NCI-H2196 treated with DMSO at 0.1 percent for 48 hours (cell line): ENCODE measurements around the gene DYSF.

Source experiments
- DNase-seq: peaks from one replicate; lab custom pipeline; 2025; ENCODE audit not compliant: unreplicated experiment; lab: John Stamatoyannopoulos, UW

Gene DYSF

DNA sequence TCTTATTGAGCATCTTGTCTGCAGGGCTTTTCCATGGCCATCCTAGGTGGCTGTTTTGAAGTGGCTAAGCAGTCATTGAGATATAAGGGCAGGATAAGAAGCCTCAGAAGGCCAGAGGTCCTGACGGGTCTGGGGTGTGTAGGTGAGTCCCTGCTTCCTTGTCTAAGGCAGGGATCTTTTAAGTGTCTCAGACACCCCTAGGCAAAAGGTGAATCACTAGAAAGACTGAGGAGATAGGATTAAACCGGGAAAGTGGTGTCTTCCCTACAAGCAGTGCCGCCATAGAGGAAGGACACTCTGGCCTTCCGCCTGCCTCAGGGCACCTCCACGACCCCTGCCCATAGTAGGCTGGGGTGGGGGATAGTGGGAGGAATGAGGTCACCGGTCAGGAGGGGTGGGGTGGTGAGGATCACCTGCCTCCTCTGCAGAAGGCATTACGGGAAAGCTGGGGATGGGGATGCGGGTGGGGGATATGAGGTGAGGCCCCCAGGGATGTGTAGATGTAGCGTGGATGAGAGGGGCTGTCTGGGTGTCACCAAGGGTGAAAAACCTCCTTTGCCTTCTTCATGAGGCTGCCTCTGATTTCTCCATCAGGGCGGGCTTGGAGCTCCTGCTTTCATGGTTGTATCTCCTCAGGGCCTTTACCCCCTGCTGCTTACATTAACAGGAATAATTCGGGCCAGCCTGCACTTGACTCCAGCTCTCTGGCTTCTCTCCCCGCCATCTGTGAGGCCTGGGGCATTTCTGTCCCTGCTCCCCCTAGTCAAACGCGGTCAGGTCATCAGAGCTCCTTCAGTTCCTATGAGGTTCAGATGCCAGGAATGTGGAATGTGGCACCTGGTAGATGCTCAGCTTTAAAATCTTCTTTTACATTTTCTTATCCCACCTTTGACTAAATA is 244.0 kb downstream of the DYSF start:
- DNase-seq, result no peak

DNA sequence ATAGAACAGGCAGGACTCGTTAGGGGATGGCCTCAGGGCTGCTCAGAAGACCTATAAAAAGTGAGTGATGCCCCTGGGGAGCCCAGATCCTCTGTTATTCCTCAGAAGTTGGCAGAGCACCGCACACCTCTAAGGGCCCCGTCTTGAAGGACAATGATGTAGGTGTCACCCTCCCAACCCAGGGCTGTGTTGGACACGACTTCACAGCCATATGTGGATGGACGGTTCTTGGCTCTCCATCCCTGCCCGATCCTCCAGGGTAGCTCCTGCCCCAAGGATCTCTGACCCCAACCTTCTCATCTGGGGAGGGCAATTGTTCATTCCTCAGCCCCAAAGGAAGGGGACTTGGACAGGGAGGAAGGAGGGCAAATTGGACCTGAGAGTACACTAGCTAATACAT is 246.1 kb downstream of the DYSF start:
- DNase-seq, result no peak

DNA sequence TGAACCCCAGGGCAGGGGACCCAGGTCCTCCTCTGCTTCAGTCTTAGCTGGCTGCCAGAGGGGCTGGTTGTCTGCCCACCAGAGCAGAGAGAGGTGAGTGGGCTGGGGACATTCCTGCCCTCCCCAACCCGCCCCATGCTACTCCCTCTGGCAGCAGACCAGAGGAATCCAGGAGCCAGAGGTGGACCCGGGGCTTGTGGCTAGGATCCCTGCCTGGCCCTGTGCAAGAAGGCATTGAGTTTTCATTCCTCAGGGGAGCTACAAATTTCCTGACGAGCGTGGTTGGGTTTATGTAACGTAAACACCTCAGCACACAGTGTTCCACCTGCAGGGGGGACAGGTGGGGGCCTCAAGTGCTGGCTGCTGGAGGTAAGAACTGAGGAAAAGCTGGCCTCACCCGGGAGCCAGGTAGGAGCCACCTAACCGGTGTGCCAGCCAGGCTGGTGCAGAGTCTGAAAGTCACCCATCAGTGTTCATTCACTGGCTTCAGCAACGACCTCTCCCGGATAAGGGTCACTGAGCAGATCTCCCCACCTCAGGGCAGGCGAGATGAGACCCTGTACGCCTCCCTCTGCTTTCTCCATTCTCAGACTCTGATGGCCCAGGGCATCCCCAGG is 246.8 kb downstream of the DYSF start:
- DNase-seq, result no peak

DNA sequence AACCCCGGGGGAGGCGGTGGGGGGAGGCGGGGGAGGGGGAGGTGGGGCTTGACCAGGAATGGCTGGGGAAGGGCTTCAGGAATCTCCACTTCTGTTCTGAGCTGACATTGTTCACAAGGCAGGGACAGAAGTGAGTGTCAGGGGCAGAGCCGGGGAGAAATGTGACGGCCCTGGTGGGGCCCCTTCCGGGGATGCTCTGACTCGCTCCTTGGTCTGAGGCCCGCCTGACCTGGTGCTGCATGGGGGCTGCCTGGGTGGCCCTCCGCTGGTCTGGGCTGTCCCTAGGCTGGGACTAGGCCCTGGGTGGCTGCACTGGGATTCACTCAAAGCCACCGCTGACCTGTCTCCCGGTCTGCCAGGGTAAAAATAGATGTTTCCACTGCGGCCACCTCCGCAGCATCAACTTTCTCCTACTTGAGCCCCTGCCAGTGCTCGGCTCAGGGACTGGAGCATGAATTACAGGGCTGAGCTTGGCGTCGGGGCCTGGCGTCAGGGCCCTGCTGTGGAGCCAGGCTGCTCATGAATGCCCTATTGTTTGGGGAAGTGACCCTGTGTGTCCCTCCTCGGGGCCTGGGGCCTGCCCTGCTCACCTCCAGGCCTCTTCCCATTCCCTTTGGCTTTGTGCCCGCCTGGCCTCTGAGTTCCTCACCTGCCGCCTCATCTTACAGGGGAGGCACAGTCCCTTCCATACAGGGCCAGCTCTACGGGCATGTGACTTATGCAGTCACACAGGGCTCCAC is 247.5 kb downstream of the DYSF start:
- DNase-seq, result no peak

DNA sequence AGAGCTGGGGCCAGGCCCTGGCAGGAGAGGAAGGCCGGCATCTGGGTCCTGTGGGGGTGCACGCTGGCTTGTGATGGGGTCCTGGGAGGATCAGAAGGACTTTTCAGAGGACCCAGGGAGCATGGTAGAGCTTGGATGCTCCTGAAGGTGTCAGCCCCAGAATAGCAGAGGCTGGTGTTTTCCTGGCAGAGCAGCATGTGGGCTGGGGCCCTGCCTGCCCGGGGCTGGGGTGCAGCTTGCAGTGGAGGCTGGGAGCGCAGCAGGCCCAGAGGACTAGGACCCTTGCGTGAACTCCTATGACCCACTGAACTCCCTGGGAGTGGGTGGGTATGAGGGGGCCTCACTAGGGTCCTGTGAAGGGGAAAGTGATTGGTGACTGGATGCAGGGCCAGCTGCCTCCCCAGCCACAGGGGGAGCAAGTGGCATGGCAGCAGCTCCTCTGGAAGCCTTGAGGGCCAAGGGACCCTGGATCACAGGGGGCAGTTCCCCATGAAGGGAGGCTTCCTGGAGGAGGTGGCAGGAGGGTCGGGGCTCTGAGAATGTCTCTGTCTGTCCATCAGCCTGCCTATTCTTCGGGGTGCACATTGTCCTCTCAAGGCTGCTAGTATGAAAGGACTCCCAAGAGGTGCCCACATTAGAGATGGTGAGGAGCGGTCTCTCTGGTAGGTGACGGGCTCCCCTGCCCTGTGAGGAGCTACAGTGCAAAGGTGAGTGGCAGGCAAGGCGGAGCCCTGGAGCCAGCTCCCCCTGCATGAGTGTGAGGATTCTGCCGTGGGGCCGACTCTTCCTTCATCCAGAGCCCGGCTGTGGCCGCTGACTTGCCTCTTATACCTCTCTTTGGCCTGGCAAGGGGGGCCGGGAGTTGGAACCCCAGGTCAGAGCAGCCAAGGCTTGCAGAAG is 249.0 kb downstream of the DYSF start:
- DNase-seq, result no peak

DNA sequence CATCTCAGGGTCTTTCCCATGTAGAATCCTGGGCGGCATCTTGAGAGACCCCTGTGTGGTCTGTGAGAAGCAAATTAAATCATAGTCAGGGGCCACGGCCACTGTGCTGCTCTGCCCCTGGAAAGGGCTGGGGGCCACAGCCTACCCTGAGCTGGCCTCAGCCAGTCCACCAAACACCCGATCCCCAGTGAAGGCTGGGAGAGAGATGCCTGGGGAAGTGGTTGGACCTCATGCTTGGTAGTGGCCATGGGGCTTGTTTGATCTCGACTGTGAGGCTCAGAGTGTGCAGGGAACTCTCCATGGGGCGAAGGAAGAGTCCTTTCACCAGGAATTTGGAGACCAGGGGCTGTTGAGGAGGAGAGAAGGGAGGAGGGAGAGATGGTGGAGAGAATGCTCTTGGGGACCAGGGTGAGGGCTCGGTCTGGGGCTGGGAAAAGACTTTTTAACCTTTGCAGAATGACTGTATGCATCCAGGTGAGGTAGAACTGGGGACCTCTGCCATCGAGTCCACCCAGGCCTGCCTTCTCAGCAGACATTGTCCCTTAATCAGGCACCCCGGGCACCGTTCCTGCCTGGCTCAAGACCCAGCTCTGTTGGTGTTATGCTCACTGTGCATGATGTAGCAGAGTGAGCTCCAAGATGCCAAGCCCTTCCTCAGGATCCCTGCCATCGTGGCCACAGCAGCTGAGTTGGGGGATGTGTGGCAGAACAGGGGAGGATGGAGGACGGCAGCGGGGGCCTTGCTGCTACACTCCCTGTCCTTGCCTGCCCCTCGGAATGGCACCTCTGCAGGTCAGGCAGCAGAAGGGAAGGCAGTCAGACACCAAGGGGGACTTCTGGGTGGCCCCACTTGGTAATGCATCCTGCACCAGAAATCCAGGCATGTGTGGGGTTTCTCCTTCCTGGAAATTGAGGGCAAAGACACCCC is 249.9 kb downstream of the DYSF start:
- DNase-seq, result no peak

DNA sequence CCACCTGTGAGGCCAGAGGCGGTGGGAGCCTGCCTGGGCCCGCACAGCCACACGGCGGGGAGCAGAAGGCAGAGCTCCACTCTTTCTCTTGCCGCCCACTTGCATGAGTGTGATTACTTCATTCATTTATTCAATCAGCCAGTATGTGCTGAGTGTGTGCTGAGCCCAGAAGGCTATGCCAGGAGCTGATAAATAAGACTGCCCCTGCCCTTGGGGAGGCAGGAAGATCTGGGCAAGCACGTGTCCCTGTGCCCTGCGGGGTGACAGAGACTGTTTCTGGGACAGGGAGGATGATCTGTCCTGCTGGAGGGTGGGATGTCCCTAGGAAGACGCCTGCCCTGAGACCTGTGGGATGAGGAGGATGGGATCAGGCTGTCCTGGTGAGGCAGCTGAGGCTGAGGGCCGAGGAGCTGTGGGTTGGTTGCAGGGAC is 250.8 kb downstream of the DYSF start:
- no peak for DNase-seq

DNA sequence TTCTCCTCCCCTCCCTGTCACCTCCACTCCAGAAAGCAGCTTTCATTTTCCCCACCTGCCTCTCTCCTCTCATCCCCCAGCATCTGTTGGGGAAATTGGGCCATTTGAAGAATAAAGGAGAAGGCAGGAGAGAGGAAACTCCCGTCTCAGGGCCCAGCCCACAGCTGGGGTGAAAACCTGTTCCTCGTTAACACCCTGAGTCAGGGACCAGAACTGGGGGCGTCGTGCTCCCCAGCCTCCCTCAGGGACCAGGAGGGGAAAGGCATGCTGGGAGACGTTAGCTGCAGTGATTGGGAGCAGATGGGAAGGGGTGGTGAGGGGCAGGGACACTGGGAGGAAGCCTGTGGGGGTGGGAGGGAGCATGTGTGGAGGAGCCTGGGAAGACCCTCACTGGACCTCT is 251.3 kb downstream of the DYSF start:
- no peak for DNase-seq

DNA sequence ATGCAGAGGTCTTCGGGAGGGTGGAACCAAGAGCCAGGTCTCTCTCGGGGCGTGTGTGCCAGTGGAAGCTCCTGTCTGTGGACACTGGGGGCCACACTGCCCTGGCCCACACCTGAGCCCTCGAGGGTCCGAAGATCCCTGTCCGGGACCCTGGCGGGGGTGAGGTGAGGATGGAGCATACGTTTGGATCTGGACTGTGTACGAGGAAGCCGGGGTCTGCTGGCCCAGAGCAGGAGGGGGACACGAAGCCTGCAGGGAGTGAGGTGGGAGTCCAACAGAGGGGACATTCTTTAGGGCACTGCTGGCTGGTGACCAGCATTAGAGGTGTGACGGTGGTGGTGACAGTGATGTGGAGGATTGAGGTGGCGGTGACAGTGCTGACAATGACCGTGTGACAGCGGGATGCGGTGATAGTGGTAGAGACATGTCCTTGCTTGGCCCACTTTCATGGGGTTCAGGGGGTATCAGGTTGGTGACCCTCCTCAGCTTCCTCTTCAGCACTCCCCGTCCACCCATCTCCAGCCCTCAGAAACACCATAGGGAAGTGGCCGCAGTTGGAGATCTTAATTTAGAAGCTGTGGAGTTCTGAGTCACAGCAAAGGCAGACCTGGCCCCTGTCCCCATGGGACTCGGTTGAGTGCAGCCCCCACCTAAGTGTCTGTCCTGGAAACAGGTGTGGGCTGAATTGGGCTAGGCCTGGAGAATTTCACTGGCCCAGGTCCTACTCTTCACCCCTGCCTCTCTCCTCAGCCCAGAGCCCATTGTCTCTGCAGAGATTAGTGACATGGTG is 252.0 kb downstream of the DYSF start:
- DNase-seq, result no peak

DNA sequence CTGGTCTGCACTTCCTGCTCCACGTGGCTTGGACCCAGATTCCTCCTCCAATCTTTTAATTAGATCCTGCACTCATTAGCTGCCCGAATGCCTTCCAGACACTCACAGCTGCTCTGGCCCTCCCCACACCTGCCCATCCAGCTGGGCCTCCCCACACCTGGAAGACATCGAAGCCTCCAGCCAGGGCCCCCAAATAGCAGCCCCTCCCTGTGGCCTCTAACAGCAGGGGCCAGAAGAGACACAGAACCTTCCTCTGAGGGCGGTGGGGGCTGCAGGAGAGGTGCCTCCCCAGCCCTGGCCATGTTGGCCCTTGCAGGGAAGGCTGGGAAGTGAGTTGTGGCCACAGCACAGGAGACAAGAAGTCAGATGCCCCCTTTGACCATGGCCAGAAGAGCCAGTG is 252.8 kb downstream of the DYSF start:
- no peak for DNase-seq

DNA sequence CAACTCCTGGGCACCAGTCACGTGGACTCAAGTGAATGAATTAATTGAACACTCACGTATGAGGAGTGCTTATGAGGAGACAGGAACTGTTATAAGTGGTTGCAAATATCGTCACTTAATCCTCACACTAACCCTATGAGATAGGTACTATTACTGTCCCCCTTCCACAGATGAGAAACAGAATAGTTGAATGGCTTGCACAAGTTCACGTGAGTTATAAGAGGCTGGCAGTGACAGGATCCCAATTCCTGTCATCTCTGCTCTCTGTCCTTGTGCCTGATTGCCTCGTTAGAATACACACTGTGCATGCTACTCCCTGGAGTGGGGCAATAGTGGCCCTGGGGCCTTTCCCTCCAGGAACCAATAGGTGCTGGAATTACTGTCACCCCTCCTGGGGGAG is 253.5 kb downstream of the DYSF start:
- DNase-seq, result no peak

DNA sequence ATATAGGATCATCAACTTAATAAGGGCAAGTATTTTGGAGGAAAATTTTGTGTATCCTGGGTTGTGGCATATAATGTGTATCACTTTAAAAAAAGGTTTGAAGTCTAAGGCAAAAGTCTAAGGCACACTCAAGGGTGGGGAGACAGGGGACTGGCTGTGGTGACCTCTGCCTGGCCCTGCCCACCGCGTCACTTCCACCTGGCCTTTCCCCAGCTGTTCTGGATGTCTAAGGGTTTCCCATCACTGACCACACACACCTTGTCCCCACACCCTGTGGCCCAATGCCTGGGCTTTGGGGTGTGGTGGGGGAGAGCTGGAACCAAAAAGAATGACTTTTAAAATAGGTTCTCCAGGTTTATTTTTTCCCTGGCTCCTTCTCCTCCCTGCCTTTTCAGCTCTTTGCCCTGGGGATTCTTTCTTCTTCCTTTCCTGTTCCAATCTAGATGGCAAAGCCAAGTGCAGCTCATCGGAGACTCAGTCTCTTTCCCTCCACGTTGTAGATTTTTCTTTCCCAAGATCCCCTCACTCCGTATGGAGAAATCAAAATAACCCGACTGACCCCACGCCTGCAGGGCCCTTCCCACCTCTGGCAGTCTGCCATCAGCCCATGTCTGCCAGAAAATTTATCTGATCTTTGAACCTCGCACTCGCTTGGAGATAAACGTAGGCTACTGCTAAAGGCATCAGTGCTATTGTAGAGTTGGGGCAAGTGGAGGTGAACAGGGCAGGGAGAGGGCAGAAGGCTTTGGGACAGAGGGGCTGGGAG is 257.2 kb downstream of the DYSF start:
- DNase-seq, result no peak

DNA sequence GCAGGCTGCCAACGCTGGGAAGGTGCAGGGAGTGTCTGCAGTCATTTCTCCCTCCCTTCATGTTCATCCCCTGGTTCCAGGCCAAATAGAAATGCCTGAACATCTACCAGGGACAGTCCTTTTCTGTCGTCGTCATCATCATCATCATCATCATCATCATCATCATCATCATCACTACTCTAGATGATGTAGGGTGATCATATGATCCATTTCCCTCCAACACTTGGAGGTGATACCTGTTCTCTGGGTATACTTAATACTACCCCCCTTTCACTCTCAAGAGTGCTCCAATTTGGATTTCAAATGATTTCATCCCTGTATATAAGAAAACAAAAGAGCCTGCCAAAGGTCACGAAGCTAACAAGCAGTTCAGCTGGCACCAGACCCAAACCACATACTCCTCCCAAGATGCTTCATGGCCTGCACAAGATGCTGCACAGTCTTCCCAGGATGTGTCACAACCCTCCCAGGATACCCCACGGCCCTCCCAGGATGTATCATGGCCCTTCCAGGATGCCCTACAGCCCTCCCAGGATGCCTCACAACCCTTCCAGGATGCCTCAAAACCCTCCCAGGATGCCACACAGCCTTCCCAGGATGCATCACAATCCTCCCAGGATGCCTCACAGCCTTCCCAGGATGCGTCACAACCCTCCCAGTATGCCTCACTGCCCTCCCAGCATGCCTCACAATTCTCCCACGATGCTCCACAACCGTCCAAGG is 257.9 kb downstream of the DYSF start:
- DNase-seq, result no peak

DNA sequence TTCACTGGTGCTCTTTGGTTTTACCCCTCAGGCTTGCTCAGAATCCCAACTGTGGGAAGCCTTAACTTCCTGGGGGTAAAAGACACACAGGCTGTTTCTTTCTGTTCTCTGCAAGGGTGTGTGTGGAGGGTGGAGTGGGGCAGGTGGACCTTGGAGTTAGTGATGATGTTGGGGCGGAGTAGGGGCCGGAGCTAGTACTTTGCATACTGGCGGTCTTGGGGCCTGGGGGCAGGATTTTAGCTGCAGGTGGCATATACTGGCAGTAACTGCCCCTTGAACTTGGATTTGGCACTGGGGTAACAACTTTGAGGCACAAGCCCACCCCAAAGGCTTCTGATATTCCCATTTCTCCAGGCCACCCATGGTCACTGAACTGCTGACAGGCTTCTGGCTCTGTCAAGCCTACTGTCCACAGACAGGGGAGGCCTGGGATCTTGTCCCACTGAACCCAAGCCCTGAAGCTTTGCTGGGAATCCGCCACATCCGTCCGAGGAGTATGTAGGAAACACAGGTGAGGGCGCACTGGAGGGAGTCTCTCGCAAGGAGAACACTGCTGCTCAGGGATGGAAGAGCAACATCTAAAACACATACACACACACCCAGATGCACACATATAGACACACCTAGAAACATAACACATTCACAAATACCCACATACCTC is 258.9 kb downstream of the DYSF start:
- DNase-seq, result no peak

DNA sequence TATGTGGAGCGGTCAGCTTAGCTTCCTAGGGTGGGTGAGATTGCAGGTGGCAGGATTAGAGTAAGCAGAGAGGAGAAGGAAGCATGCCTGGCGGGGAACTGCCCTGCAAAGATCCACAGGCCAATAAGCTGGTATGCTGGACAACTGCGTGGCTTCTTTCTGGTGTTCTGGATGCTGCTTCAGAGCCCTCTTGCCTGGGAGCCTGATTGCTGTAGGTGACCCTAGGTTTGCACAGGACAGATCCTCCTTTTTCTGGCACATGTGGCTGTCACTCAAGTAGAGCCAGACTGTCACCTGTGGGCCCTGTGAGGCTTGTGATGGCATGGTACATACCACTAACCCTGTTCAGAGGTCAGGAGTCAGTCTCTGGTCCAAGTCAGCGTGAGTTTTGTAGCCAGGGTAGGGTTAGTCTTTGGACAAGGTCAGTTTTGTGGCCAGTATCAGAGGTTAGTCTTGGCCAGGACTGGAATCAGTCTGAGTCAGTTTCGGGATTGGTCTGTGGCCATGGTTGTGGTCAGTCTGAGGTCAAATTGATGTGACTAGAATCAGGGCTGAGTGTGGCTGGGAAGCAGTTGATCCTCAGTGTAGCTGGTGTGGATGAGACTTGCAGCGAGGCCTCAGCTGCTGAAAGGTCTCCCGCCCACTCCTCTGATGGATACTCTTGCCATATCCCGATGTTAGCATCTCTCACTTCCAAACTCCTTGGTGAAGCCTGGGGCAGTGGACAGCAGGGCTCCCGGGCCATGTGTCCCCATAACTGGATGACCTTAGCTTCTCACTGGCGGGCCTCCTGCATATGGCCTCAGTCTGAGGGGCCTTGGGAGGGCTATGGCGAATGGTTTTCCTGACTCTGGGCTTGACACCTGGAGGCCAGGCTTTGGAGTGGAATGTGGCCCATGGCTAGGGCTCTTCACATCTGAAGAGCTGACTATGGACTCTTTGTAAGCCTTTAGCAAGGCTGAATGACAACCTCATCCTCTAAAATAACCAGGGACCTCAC is 260.5 kb downstream of the DYSF start:
- DNase-seq, result no peak
